GM21390 (cell line): ENCODE data around the gene CCDC102A.

ENCODE experiments used
- ATAC-seq: cut with Tn5 transposase; IDR thresholded peaks from one replicate; pipeline ENCODE4 v1.9.1; 2021; ENCODE audit not compliant: unreplicated experiment

The CCDC102A gene

DNA sequence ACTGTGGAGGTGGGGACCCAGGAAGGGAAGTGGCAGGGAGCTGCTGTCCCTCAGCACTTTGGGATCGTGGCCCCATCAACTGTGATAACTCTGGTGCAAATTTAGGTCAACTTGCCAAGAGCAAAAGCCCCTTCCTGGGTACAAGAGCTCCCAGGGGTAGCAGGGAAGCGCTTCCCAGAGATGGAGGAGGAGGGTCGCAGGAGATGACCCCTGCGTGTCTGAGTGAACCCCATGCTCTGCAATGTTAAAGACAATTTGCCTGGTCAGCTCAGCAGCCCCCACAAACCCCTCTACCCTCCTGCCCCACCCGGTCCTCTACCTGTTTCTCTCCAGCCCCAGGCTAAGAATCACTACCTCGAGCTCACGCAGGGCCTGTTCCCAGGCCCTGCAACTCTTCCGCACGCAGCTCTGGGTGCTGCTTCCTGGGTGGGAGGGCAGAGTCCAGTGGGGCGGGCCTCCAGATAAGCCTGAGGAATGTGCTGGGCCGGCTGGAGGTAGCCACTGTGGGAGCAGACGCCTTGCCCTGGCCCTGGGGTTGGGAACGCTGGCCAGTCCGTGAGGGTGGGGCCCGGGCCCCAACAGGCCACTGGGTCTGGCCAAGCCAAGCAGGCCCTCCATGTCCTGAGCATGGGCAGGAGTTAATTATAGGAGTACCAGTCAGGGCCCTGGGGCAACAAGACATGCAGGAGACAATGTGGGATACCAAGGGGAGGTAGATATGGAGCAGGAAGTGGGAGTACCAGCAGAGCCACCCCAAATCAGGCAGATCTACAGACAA is 56.2 kb downstream of the CCDC102A start:
- no peak for ATAC-seq

DNA sequence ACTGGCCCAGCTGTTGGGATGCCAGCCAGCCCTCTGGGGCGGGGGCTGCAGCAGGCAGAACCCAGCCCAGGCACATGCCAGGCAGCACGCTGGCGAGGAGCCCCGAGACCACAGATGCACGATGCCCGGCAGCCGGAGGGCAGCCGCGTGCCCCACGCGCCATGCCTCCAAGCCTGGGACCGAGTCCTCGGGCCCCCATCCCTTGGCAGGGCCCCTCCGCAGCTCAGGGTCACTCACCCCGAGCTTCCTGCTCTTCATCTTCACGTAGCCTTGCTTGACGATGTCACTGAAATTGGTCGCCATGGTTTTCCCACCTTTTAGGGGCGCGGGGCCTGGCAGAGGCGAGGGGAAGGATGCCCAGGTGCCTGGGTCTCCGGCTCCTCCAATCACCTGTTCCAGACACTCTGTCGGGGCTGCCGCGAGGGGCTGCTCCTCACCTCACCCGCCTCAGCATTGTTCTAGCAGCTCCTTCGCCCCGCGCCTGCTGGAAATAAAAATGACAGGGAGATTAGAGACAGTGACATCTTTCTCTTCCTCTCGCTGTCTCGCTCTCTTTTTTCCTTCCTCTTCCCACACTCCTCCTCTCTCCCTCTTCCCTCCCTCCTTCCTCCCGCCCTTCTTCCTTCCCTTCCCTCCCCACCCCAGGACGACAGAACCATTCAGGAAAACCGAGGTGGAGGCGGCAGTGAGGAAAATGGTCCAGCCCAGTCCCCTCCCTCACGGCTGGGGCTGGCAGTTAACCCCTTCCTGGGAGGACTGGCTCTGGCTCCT is 57.0 kb downstream of the CCDC102A start:
- ATAC-seq, result no peak

DNA sequence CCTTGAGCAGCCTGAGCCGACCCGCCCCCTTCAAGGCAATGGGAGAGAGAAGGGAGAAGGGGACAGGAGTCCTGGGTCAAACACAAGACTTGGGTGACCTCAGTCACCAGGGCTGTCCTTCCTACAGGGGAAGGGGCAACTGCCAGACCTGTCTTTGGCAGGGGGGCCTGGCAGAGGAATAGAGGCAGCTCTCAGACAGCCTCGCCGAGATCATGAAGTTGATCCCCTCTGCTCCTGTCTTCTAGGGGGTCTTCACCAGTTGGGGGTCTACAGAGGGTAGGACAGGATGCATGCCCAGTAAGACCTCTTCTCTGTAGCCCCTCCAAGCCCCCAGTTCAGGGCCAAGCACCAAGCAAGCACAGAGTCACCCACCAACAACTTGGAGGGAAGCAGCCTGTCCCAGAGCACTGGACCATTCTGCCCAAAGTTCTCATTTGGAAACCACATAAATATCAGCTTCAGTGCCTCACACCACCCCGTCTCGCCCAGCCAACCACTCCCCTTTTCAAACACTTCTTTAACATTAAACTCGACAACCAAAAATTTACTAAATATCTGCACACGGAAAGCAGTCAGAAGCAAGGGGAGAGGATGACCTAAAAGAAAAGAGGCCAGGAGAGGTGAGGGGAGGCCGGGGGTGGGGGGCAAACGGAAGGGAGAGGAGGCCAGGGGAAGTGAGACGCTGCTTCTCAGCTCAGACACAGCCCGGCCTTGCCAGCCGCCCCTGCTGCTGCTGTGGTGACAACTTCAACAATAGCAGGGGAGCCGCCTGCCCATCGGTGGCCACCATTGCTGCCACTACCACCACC is 57.8 kb downstream of the CCDC102A start:
- no peak for ATAC-seq

DNA sequence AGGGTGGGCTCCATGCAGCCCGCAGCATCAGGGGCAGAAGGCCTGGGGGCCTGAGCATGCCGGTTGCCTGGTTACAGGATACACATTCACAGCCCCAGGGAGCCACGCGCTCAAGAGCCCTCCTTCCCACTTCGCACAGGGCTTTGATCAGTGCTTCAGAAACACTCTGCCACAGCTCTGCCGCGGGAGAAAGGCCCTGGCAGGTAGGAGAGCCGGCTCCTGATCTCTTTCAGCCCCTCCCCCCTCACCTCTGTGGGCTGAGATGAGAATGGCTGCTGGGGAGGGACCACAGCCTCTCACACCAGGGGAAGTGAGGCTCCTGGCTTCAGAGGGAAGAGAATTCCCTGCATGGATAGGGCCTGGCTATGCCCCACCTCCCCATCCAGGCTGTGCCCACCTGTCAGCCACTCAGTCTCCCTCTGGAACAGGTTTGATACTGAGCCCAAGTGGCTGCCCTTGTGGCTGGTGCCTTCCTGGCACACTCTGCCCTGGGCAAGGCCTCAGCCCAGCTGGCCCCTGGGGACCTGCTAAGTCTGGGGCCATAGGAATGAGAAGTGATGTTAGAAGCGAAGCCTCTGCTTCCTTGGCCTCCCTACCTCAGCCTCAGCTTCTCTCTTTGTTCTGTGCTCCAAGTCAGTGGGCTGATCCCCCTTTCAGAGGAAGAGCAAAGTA is 58.7 kb downstream of the CCDC102A start:
- ATAC-seq, result no peak

DNA sequence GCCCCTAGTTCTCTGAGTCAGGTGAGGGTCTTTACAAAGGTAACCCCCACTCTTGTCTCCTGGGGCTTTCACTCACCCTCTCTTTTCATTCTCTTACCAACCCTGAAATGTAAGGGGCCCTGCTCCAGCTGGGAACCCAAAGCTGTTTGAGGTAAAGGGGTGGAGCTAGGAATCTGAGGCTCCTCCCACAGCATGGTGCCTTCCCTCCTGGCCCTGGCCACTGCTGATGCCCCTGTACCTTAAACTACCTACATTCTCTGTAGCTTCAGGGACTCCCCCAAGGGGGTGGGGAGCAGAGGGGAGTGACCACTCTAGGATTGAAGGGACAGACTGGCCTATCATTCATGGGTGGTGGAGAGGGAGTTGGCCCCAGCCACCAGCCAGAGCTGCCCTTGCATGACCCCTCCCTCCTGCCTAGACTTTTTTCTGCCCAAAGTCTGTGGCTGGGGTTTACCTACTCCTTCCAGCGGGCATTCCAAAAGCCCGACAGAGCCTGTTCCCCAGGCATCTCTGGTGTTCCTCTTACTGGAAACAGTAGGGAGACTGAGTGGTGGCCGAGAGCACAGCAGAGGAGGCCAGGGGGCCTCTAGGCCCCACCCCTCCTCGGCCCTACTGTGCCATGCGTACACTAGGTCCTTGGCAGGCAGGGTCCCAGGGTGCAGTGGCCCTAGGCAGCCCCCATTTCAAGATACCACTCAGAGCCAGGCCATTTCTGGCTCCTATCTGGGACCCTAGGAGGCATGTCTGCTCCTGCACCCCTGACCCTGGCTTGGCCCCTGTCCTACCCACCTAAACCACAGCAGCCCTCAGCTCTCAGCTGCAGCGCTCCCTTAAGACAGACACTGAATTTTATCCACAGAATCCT is 59.6 kb downstream of the CCDC102A start:
- no peak for ATAC-seq

DNA sequence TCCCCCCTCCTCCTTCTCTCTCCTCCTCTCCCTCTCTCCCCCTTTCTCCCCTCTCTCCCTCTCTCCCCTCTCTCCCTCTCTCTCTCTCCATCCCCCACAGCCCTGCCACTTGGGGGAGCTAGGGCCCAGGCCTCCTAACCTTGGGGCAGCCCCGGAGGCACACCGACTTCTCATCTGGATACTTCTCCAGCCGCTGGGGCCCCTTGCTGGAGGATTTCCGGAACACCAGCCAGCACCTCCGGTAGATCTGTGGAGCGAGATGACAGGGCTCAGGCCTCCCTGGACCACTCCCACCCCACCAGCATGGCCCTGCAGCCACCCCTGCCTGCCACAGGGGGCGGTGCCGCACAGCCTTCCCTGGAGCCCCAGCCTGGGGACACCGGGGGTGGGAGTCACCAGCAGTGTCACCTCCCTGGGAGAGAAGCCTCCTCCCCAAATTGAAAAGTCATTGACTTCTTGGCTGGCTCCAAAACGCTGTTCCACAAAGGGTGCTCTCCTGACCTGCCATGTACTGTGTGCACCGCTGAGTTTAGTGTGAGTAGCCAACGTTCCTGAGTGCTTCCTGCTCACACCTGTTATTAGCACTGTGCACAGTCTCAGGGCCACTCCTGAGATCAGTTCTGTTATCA is 60.5 kb downstream of the CCDC102A start:
- peak; percentile 96 for ATAC-seq

DNA sequence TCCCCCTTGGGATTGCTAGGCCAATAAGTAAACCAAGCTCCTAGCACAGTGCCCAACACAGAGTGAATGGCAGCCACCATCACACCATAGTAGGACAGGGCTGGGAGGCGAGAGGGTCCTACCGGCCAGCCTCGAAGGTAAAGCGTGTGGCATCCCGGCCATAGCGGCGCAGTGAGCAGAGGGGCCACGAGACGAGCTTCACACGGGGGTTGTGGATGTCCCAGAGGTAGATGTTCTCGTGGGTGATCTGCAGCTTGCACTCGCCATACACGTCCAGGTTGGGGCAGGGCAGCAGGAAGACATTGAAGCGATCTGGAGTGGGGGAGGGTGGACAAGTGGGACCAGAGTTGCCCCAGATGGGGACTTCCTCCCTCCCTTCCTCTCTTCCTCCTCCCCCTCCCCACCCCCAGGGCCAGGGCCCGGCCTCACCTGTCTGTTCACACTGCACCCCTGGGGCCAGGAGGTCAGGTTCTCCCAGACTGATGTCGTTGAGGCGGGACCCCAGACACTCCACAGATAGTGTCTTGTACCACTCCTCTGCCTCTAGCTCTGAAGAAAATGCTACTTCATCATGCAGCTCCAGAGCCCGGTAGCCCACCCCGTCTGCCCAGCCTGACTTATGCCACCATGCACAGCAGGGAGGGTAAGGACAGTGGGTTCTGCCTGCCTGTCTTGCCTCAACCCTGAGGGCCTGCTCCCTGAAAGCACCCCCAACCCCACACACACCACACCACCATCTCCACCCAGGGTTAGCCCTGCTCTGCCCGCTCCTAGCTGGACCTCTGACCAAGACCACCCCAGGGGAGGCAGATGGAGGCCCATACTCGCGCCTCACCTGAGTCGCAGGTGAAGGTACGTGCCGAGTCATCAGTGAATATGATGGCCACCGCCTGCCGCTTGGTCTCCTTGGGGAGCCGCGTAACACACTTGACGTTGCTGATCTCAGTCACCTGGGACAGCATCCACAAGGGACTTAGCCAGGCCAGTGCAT is 61.4 kb downstream of the CCDC102A start:
- ATAC-seq, result no peak

DNA sequence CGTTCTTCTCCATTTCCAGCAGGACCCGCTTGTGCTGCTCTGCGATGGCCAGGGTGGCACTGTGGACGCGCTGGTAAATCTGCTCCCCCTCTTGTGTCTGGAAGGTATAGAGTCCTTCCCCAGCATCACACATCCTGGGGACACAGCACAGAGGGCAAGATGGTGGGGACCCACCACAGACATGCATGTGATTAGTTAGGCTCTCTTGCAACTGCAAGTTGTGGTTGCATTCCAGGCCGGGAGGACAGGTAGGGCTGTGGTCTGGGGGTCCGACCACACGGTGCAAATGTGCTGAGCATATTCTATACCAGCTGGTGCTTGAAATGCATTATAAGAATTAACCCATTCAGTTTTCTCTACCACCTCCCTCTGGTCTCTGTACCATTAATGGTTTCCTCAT is 62.5 kb downstream of the CCDC102A start:
- ATAC-seq, result no peak

DNA sequence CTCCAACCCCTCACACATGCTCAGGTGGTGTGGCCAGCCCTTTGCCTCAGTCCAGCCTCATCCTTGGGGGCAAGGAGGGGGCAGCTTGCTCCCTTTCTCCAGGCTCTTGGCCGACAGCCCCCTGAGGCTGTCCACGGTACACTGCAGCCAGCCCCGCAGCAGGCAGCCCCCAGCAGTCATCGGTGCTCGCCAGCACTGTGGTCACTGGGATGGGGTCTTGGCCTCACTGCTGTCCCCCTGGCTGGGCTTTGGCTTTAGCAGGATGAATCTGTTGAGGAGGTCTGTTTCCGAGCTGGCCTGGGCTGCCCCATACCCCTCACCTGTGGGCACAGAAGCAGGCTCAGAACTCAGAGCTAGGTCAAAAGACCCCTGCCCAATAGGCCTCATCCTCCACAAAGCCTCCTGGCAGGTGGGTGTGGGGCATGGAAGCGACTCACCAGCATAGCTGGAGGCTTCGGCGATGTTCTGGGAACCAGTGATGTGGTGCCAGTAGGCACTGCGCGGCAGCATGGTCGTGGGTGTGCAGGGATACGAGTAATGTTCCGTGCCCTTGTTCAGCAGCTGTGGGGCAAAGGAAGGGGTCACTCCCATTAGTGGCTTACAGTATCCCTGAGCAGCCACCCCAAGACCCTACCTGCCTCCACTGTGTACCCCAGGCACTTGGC is 63.1 kb downstream of the CCDC102A start:
- no peak for ATAC-seq

DNA sequence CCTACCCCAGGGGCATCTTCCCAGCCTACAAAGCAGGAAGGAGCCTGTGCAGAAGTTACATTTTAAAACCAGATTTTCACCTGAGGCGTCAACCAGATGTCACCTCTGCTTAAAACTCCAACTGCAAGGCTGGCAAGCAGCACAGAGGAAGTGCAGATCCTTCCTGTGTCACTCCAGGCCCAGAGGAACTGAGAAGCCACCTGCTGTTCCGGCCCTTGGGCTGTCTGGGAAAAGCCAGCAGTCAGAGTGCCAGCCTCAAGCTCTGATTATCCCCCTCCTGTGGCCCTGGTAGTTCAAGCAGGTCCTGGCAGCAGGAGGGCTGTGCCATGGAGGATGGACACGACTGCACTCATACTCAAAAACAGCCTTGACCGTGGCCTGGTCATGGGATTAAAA is 63.7 kb downstream of the CCDC102A start:
- ATAC-seq, result no peak

DNA sequence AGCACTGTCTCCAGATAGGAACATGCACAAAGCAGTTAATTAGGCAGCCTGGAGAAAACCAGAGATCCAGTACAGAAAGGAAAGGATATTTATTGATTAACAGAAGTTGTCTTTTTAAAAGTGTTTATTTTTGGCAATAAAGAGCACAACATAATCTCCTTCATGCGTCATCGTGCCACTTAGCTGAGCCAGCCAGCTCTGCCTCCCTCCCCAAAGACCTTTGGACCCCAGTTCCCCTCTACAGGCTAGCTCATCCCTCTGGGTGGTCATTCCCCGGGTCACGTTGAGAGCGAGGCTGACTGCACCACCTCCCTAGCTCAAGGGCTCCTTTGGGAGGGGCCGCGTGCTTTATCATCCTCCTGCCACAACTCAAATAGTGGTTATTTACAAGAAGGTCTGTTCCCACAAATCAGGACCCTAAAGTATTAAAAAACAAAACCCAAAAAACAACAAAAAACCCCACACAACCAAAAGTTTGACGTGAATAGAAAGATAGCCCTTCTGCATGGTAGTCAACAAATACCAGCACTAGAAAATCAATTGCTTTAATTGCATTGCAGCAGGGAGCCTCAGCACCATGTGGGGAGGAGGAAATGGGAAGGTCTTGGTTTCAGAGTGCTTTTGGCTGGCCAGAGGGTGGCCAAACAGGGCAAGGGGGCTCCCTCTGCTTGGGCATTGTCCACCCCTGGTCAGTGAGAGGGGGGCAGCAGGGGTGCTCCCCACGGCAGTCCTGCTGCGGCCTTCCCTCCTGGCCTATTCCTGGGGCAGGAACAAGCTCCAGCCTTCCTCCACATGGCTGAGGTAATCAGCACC is 64.3 kb downstream of the CCDC102A start:
- ATAC-seq, result no peak

DNA sequence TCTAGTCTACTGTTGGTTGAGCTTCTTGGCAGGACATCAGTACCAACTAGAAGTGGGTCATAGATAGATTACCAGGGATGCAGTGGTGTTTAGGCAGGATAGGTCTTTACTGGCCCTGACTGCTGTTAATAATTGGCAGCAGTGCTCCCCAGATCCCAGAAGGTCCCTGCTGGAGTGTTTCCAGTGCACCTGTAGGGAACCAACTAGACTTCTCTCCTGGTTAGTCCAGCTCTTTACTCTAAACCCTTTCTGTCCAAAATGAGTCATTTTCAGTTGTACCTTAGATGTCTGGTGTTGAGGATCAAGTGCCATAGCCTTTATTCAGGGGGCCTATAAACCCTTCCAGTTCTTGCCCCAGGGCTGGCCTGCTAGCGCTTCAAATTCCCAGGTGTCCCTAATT is 65.2 kb downstream of the CCDC102A start:
- no peak for ATAC-seq

DNA sequence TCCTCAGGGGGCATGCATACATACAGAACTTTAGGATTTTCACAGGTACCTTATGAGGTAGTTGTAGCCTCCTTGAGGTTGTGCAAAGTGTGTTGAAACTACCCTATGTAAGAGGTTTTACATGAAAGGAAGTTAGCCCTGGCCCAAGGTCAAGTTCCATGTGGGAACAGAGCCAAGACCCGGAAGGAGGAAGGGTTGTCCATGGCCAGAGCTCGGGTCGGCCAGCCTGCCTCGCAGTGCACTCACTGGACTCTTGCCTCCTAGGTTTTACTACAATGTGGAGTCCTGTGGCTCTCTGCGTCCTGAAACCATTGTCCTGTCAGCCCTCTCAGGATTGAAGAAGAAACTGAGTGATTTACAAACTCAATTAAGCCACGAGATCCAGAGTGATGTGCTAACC is 65.7 kb downstream of the CCDC102A start:
- no peak for ATAC-seq

DNA sequence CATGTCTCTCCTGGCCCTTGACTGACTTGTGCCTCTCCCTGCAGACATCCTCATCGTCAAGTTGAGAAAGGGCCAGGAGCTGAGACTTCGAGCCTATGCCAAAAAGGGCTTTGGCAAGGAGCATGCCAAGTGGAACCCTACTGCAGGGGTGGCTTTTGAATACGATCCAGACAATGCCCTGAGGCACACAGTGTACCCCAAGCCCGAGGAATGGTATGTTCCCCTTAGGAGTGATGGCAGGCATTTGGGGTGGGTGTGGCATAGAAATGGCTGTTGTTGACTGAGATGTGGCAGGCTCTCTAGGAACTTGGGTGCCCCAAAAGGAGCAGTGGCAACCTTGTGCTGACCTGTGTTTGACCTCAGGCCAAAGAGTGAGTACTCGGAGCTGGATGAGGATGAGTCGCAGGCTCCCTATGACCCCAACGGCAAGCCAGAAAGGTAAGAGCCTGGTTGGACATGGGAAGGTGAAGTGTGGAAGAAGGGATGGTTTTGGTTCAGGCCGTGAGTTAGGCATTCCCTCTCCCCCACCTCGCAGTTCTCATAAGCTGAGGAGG is 66.4 kb downstream of the CCDC102A start:
- no peak for ATAC-seq

DNA sequence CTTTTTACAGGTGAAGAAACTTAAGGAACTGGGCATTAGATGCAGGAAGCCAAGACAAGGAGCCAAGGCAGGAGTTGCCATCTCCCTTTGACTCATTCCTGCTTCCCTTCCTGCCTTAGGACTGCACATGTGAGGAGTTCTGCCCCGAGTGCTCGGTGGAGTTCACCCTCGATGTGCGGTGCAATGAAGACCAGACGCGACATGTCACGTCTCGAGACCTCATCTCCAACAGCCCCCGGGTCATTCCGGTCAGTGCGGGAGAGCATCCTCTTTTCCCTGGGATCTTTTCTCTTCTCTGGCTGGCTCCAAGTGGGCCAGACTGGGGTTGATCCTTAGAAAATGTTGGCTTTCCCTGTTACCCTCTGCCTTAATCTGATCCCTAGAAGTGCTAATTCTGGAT is 67.3 kb downstream of the CCDC102A start:
- ATAC-seq, result no peak

DNA sequence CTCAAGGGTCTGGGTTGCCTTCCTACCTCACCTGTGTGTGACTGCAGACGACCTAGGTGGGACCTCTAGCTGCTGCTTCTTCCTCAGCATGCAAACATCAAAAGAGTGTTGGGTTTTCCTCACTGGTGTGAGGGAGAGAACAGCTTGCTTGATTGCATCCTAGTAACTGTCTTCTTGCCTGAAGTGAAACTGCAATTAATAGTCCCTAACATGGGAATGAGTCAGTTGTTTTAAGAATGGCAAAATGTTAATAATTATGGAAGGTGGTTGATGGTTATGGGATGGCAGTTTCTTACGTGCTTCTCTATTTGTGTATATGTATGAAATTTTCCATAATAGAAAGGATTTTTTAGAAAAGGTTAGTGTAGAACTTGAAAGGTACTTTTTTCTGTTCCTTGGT is 68.0 kb downstream of the CCDC102A start:
- no peak for ATAC-seq

DNA sequence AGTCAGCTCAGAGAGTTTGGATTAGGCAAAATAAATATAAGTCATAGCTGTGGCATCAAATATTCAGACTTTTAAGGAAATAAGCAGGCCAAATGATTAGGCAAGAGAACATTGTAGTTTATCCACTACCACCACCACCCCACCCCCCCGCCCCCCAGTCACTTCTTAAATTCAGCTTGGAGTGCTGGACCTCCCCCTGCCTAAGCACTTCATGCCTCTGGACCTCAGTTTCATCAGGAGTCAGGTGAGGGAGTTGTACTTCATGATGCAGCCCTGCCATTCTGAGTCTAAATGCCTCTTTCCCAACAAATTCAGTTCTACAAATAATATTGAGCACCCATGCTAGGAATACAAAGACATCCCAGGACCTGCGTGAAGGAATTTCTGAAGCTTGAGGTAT is 71.8 kb downstream of the CCDC102A start:
- no peak for ATAC-seq
